ENCODE measurements around the gene MFAP3L.

The MFAP3L gene

GRCh38 chr4:169941141-169941540, 85.1 kb downstream of the MFAP3L start:
- DNase-seq (ENCODE audit: low read depth) = no peak

GRCh38 chr4:169940460-169940859, 85.7 kb downstream of the MFAP3L start:
- no peak for DNase-seq (ENCODE audit: low read depth)
